Peyer's patch (tissue), 4 donors: ENCODE measurements around the gene PRAF2. TPM values are rescaled to one million over a fixed set of nuclear protein-coding genes. Genes with fewer than 3 reads are reported as not detected.
A peak's percentile ranks its signal among the peaks of the same experiment; 100 is the strongest.

Source experiments
- DNase-seq, 3 donors: peaks; one replicate each; pipeline ENCODE4 v3.0.0-alpha.2; 2017 to 2019
- H3K27ac ChIP-seq, 4 donors: fragments of 200-600 bp; sonication (generic); one replicate each; pipeline ENCODE4 v1.5.1; 2016 to 2019
- H3K27me3 ChIP-seq, 2 donors: fragments of 200-600 bp; sonication (generic); one replicate each; pipeline ENCODE4 v1.5.1; 2019
- H3K36me3 ChIP-seq, 3 donors: fragments of 200-600 bp; sonication (generic); one replicate each; pipeline ENCODE4 v1.5.1; 2016 to 2019
- H3K4me1 ChIP-seq, 4 donors: fragments of 200-600 bp; sonication (generic); one replicate each; pipeline ENCODE4 v1.5.1; 2016 to 2019
- H3K4me3 ChIP-seq, 4 donors: fragments of 200-600 bp; sonication (generic); 1 replicate in 3 of 4; 2 replicates in 1 of 4; pipeline ENCODE4 v1.5.1; 2016 to 2019; ENCODE audit warnings: mild to moderate bottlenecking in 1 of 4
- H3K9me3 ChIP-seq, 4 donors: fragments of 200-600 bp; sonication (generic); one replicate each; pipeline ENCODE4 v1.5.1; 2016 to 2019; ENCODE audit warnings: mild to moderate bottlenecking in 1 of 4
- CTCF ChIP-seq, 6 experiments: fragments of 450-650 bp in 4 of 6; fragments of 200-600 bp in 2 of 6; sonication (generic) in 1 of 6; IDR thresholded peaks; one replicate each; pipeline ENCODE4 v1.5.1; 2017 to 2019; ENCODE audit warnings: antibody characterized with exemption in 6 of 6, mild to moderate bottlenecking in 3 of 6, moderate library complexity in 1 of 6
- POLR2A ChIP-seq, 2 donors: fragments of 450-650 bp; IDR thresholded peaks; one replicate each; pipeline ENCODE4 v1.5.1; 2017; ENCODE audit warnings: antibody characterized with exemption in 2 of 2, mild to moderate bottlenecking in 2 of 2, moderate library complexity in 2 of 2
- total RNA-seq, 4 donors: library from RNA; depleted of rRNA; stranded (reverse); fragments of >200 nt; gene quantifications; one replicate each; pipeline ENCODE4 v1.1.0, GENCODE V29; 2016

Gene PRAF2
- total RNA-seq, 4 donors from 2014 or later, result 2.8 to 9.8 (median 4.4) TPM

DNA sequence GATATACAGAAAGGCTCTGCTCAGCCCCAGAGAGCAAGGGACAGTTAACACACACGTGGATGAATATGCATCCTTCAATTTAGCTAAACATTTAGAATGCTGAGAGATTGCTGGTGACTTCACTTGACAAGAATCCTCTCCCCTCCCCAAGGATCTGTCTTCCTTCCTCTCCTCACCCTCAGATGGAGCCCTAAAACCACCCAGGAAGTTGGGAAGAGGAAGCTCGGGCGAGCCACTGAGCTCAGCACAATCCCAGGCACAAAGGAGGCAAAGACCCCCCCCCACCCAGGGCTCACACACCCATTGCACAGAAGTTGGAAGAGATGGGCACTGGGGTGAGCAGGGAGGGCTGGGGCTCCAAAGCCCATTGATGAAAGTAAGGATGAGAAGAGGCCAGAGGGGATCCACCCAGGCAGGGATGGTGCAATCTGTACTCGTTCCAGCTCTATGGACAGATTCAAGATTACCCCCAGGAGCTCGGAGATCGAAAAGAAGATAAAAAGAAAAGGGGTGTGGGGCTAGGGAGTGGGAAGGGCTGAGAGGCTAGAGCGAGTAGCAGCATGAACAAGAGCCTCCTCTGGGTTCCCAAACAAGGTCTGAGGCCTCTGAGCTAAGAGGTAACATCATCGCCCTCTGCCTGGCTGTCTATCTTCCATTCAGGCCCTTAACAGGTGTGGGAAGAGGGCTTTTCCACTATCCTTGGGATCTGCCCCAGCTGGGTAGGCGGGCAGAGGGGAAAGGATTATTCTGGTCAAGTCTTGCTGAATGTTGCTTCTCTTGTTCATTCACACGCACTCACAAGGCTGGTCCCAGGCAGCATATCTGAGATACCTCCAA is 31.8 kb downstream of the PRAF2 start:
- Histone ChIP-seq H3K4me1 (peaks cover 0 to 16% (median 0%) of the 10 kb centered on the region in 4 donors), H3K27ac (peak overlapping the region; percentile 83 to 99 (median 96)), H3K36me3 (peaks cover 0 to 24% (median 0%) of the 10 kb centered on the region in 3 donors), H3K4me3 (peak overlapping the region; percentile 52 to 93 (median 80)), H3K9me3 (no peaks in the 10 kb centered on the region), H3K27me3 (no peaks in the 10 kb centered on the region)
- DNase-seq, result no peak
- no peak for TF ChIP-seq POLR2A (IDR thresholded peaks at IDR 0.05)
- no peak for TF ChIP-seq CTCF (IDR thresholded peaks at IDR 0.05)

DNA sequence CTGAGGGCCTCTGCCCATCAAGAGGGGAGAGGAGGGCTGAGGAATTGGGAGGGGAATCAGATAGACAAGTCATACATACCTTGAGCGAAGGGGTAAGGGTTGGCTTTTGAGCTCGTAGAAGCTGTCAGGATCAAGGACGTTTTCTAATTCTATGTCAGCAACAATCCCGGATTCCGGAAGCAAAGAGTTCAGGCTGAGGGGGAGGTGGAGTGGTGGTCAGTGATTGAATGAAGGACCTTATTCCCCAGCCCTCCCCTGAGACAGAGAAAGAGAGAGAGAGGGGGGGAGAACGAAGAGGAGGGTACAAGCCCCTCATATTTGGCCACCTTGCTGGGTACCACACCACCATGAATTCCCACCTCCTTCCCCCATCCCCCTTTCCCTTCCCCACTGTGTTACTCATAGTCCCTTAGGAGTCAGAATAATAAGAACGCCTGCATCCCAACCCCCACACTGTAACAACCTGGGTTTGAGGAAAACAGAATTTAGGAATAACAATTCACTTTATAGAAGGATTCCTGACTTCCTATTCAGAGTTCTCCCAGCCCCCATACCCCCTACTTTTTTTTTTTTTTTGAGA is 33.3 kb downstream of the PRAF2 start:
- H3K27me3 ChIP-seq, result no peaks in the 10 kb centered on the region
- H3K4me1 ChIP-seq, result peaks cover 0 to 16% (median 0%) of the 10 kb centered on the region in 4 donors
- peak overlapping the region; percentile 32 to 99 (median 60) for H3K27ac ChIP-seq
- DNase-seq, result no peak
- H3K36me3 ChIP-seq, result peaks cover 0 to 31% (median 0%) of the 10 kb centered on the region in 3 donors
- no peaks in the 10 kb centered on the region for H3K9me3 ChIP-seq
- TF ChIP-seq POLR2A (IDR thresholded peaks at IDR 0.05), result no peak
- TF ChIP-seq CTCF (IDR thresholded peaks at IDR 0.05), result no peak
- peak overlapping the region in 2 of 4 donors; percentile 17 to 27 for H3K4me3 ChIP-seq

DNA sequence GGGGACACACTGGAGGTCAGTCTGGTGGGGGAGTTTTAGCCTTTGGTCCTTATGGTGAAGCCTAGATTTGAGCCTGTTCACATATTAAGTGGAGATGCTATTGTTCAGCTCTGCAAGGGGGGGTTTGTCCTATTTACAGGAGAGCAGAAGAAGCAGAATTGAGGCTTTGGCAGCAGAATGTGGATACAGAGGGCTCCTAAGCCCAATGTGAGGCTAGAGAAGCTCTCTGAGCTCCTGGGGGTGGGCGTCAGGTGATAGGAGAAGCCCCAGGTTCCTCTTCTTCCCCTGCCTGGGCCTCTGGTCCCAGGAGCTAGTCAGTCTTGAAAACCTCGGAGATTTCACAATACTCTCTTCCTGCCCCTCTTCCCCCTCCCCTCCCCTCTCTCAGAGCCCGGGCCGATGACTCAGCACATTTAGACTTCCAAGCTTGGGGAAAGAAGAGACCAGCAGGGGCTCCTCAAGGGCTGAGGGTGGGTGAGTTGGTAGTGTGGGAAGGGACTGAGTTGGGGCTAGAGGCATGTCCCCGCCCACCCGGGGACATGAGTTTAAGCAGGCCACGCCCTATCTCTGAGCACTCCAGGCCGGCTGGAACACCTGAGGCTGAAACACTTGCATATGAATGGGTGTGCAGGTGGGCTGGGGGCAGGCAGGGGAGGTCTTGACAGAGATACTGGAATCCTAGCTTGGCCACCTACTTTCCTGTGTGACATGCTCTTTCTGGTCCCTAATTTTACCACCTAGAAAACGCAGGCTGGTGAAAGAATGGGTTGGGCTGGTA is 34.0 kb downstream of the PRAF2 start:
- Histone ChIP-seq H3K36me3 (peaks cover 0 to 31% (median 0%) of the 10 kb centered on the region in 3 donors), H3K27ac (peak overlapping the region; percentile 32 to 99 (median 60)), H3K4me1 (peaks cover 0 to 16% (median 0%) of the 10 kb centered on the region in 4 donors), H3K9me3 (no peaks in the 10 kb centered on the region), H3K4me3 (peak overlapping the region in 2 of 4 donors; percentile 17 to 27), H3K27me3 (no peaks in the 10 kb centered on the region)
- peak in 2 of 3 donors; percentile 38 to 73 for DNase-seq
- TF ChIP-seq CTCF (IDR thresholded peaks at IDR 0.05) (no peak), POLR2A (IDR thresholded peaks at IDR 0.05) (no peak)

DNA sequence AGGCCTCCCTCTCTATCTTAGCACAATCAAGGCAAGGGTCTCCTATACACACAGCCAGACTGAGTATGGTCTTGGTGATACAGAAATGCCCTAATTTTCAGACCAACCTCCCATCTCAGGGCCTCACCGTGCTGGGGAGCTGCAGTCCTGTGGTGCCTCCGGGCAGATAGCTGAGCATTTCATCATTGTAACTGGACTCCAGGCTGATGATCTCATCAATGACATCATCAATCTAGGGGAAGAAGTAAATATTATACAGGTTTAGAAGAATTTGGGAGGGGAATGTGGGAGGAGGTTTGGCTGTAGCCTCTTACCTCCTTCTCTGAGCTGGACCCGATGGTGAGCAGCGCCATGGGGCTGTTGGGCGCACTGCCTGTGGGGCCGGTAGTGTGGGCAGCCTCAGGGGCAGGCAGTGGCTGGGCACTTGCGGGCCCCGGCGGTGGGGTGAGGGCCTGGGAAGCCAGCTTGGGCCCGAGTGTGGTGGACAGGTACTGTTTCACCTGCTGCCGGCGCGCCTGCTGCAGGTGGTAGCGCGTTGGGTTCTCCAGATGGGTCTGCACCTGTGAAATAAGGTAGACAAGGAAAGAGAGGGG is 35.8 kb downstream of the PRAF2 start:
- DNase-seq, result no peak
- H3K27ac ChIP-seq, result no peak overlapping the region
- peaks cover 0 to 45% (median 0%) of the 10 kb centered on the region in 3 donors for H3K36me3 ChIP-seq
- TF ChIP-seq CTCF (IDR thresholded peaks at IDR 0.05) (no peak), POLR2A (IDR thresholded peaks at IDR 0.05) (no peak)
- peaks cover 0 to 16% (median 0%) of the 10 kb centered on the region in 4 donors for H3K4me1 ChIP-seq
- no peak overlapping the region for H3K4me3 ChIP-seq
- H3K9me3 ChIP-seq, result no peaks in the 10 kb centered on the region
- H3K27me3 ChIP-seq, result no peaks in the 10 kb centered on the region

GRCh38 chrX:49030283-49030682 is 43.5 kb downstream of the PRAF2 start:
- H3K36me3 ChIP-seq, result peaks cover 0 to 26% (median 0%) of the 10 kb centered on the region in 3 donors
- no peak for DNase-seq
- TF ChIP-seq POLR2A (IDR thresholded peaks at IDR 0.05), result no peak
- TF ChIP-seq CTCF (IDR thresholded peaks at IDR 0.05), result no peak
- H3K4me1 ChIP-seq, result no peaks in the 10 kb centered on the region
- no peaks in the 10 kb centered on the region for H3K27me3 ChIP-seq
- no peaks in the 10 kb centered on the region for H3K9me3 ChIP-seq
- H3K4me3 ChIP-seq, result no peak overlapping the region
- peak overlapping the region in 2 of 4 donors; percentile 56 to 72 for H3K27ac ChIP-seq
